Measurements from ENCODE around the gene IGSF11.

The IGSF11 gene

DNA sequence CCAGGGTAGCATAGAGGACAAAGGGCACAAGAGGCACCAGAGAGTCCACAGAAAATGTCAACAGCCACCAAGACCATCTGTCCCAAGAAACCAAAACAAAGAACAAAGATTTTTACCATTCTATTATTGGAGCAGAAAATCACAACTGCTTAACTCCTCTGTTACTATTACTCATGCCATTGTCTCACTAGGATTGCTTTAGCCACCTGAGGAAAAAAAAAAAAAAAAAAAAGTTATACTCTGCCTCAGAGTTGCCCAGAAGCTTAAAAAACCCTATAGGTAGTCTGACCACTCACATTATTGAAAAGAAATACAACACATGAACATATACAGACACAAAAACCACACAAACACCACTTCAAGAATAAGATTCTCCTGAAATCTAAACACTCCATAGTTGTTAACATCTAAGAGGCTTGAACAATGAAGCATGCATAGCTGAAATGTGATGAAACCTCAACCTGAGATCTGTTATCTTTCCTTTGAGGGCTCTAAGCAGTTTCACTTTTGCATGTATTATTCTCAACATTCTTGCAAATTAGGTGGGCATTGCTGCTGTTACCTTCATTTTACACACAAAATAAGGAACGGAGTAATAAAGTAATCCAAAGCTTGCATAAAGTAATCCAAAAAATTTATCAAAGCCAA lies 85.4 kb downstream of the IGSF11 start:
- H3K4me1 ChIP-seq (ENCODE audit: control insufficient read depth, insufficient read depth, low read length), result no peaks in the 10 kb centered on the region
- no peaks in the 10 kb centered on the region for H3K9me3 ChIP-seq (ENCODE audit: control insufficient read depth in 2 of 2, low read length in 2 of 2)
- no peak overlapping the region for H3K27ac ChIP-seq (ENCODE audit: low read length)
- no peak overlapping the region for H3K4me3 ChIP-seq (ENCODE audit: low read length in 2 of 2)
- no peak overlapping the region for H3K9ac ChIP-seq (ENCODE audit: low read length in 2 of 2)
- H3K27me3 ChIP-seq (ENCODE audit: control insufficient read depth in 1 of 2, insufficient read depth in 2 of 2, low read length in 2 of 2), result no peaks in the 10 kb centered on the region
- no peaks in the 10 kb centered on the region for H3K36me3 ChIP-seq (ENCODE audit: control insufficient read depth in 2 of 2, insufficient read depth in 2 of 2, low read length in 2 of 2)

DNA sequence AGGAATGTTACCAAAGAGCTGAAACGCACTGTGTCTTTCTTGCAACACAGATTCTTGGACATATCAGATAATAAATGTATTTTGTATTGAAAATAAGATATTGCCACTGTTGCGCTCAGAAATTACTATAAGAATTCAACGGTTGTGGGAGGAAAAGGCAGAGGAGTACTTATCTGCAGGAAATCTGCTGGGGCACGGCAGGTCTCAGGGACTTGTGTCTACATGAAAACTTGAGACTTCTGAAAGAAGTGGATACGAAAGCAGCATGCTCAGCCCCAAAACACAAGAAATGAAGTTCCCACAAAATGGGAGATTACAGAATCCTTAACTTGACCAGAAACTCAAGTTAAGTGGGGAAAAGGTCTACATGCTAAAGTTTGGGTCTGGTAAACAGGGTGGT lies 86.5 kb downstream of the IGSF11 start:
- no peaks in the 10 kb centered on the region for H3K36me3 ChIP-seq (ENCODE audit: control insufficient read depth in 2 of 2, insufficient read depth in 2 of 2, low read length in 2 of 2)
- H3K27ac ChIP-seq (ENCODE audit: low read length), result no peak overlapping the region
- no peak overlapping the region for H3K4me3 ChIP-seq (ENCODE audit: low read length in 2 of 2)
- H3K27me3 ChIP-seq (ENCODE audit: control insufficient read depth in 1 of 2, insufficient read depth in 2 of 2, low read length in 2 of 2), result no peaks in the 10 kb centered on the region
- no peaks in the 10 kb centered on the region for H3K9me3 ChIP-seq (ENCODE audit: control insufficient read depth in 2 of 2, low read length in 2 of 2)
- H3K9ac ChIP-seq (ENCODE audit: low read length in 2 of 2), result no peak overlapping the region
- H3K4me1 ChIP-seq (ENCODE audit: control insufficient read depth, insufficient read depth, low read length), result no peaks in the 10 kb centered on the region

DNA sequence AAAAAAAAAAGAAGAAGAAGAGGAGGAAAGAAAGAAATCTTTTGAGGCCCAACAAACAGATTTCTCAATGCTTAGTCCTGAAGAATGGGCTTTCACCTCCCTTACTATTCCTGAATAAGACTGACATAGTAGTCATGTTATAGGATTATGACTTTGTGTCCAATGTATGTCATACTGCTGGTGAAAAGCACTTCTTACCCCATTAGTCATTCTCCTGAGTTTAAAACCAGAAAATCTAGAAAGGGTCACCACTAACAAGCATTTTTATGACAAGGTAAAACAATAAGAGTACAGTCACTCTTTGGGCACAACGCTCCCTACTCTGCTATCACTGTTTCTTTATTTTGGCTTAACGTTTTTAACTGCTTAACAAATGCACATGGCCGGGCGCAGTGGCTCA lies 88.2 kb downstream of the IGSF11 start:
- H3K4me3 ChIP-seq (ENCODE audit: low read length in 2 of 2), result no peak overlapping the region
- no peaks in the 10 kb centered on the region for H3K4me1 ChIP-seq (ENCODE audit: control insufficient read depth, insufficient read depth, low read length)
- no peaks in the 10 kb centered on the region for H3K27me3 ChIP-seq (ENCODE audit: control insufficient read depth in 1 of 2, insufficient read depth in 2 of 2, low read length in 2 of 2)
- no peaks in the 10 kb centered on the region for H3K36me3 ChIP-seq (ENCODE audit: control insufficient read depth in 2 of 2, insufficient read depth in 2 of 2, low read length in 2 of 2)
- no peak overlapping the region for H3K27ac ChIP-seq (ENCODE audit: low read length)
- no peak overlapping the region for H3K9ac ChIP-seq (ENCODE audit: low read length in 2 of 2)
- H3K9me3 ChIP-seq (ENCODE audit: control insufficient read depth in 2 of 2, low read length in 2 of 2), result no peaks in the 10 kb centered on the region

DNA sequence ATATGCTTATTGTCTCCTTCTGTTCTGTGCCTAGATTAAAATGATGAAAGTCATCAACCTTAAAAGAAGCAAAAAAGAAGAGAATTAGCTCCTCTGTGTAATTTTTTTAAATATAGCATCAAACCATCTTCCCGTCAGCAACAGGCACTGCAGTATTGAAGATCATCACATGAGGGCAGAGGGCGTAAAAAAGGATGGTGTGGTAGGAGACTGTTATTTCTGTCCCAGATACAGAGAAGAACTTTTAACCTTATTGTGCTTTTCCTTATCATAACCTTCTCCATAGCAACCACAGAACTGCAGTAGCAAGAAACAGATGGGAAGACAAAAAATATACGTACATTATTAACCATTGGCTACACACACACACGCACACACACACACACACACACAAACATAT lies 88.8 kb downstream of the IGSF11 start:
- no peak overlapping the region for H3K9ac ChIP-seq (ENCODE audit: low read length in 2 of 2)
- no peaks in the 10 kb centered on the region for H3K9me3 ChIP-seq (ENCODE audit: control insufficient read depth in 2 of 2, low read length in 2 of 2)
- no peak overlapping the region for H3K27ac ChIP-seq (ENCODE audit: low read length)
- H3K4me3 ChIP-seq (ENCODE audit: low read length in 2 of 2), result no peak overlapping the region
- no peaks in the 10 kb centered on the region for H3K4me1 ChIP-seq (ENCODE audit: control insufficient read depth, insufficient read depth, low read length)
- H3K36me3 ChIP-seq (ENCODE audit: control insufficient read depth in 2 of 2, insufficient read depth in 2 of 2, low read length in 2 of 2), result no peaks in the 10 kb centered on the region
- no peaks in the 10 kb centered on the region for H3K27me3 ChIP-seq (ENCODE audit: control insufficient read depth in 1 of 2, insufficient read depth in 2 of 2, low read length in 2 of 2)

DNA sequence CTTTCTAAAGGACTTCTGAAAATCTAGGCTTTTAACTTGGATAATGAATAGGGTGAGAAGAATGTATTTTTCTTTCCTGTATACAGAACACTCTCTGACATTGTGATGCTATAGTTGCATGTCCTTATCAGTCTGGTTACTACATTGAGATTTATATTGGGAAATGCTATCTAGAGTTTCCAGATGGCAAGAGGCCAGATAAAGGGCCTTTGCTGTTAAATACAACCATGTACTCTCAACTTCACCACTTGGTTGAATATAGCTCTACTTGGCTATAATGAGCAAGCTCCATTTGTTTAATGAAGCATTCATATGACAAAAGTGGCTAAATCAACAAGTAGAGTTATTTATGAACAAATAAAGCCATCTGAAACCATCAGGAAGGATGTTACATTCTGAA lies 91.0 kb downstream of the IGSF11 start:
- Histone ChIP-seq H3K9me3 (ENCODE audit: control insufficient read depth in 2 of 2, low read length in 2 of 2) (no peaks in the 10 kb centered on the region), H3K4me3 (ENCODE audit: low read length in 2 of 2) (no peak overlapping the region), H3K36me3 (ENCODE audit: control insufficient read depth in 2 of 2, insufficient read depth in 2 of 2, low read length in 2 of 2) (no peaks in the 10 kb centered on the region), H3K9ac (ENCODE audit: low read length in 2 of 2) (no peak overlapping the region), H3K27me3 (ENCODE audit: control insufficient read depth in 1 of 2, insufficient read depth in 2 of 2, low read length in 2 of 2) (no peaks in the 10 kb centered on the region), H3K4me1 (ENCODE audit: control insufficient read depth, insufficient read depth, low read length) (no peaks in the 10 kb centered on the region), H3K27ac (ENCODE audit: low read length) (no peak overlapping the region)

DNA sequence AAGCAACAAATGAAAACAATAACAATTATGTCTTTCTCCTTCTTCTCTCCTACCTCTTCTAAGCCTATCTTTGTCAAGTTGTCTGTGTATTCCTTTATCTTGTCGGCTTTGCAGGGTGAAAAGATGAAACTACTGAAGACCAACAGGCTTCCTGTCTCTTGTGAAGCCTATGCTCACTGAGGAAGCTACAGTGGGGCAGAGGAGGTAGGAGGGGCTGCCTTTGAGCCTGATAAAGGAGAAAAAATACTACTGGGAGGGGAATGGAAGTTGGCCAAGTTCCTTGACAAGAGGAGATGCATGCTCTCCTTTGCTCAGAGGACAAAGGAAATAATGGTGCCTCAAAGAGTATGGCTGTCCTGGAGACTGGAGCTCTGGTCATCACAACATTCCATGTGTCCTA lies 92.0 kb downstream of the IGSF11 start:
- Histone ChIP-seq H3K27me3 (ENCODE audit: control insufficient read depth in 1 of 2, insufficient read depth in 2 of 2, low read length in 2 of 2) (no peaks in the 10 kb centered on the region), H3K36me3 (ENCODE audit: control insufficient read depth in 2 of 2, insufficient read depth in 2 of 2, low read length in 2 of 2) (no peaks in the 10 kb centered on the region), H3K4me1 (ENCODE audit: control insufficient read depth, insufficient read depth, low read length) (no peaks in the 10 kb centered on the region), H3K9me3 (ENCODE audit: control insufficient read depth in 2 of 2, low read length in 2 of 2) (no peaks in the 10 kb centered on the region), H3K4me3 (ENCODE audit: low read length in 2 of 2) (no peak overlapping the region), H3K27ac (ENCODE audit: low read length) (no peak overlapping the region), H3K9ac (ENCODE audit: low read length in 2 of 2) (no peak overlapping the region)

DNA sequence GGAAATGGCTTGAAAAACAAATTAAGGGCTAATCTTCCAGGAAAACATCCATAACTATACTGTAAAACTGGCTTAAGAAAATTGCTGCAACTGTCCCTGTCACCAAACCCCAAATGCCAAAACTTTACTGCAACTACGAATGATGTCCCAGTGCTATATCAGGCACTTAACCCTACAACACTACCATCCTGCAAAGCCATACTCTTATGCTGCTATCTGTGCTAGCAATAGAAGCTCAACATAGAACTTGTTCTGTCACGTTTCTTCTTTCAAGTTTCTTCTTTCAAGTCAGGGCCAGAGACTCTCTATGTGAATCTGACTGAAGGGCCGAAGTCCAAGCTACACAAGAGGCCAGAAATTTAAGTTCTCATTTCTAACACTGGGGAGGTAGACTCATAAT lies 92.5 kb downstream of the IGSF11 start:
- Histone ChIP-seq H3K27ac (ENCODE audit: low read length) (no peak overlapping the region), H3K9ac (ENCODE audit: low read length in 2 of 2) (no peak overlapping the region), H3K4me1 (ENCODE audit: control insufficient read depth, insufficient read depth, low read length) (no peaks in the 10 kb centered on the region), H3K4me3 (ENCODE audit: low read length in 2 of 2) (no peak overlapping the region), H3K36me3 (ENCODE audit: control insufficient read depth in 2 of 2, insufficient read depth in 2 of 2, low read length in 2 of 2) (no peaks in the 10 kb centered on the region), H3K27me3 (ENCODE audit: control insufficient read depth in 1 of 2, insufficient read depth in 2 of 2, low read length in 2 of 2) (no peaks in the 10 kb centered on the region), H3K9me3 (ENCODE audit: control insufficient read depth in 2 of 2, low read length in 2 of 2) (no peaks in the 10 kb centered on the region)

DNA sequence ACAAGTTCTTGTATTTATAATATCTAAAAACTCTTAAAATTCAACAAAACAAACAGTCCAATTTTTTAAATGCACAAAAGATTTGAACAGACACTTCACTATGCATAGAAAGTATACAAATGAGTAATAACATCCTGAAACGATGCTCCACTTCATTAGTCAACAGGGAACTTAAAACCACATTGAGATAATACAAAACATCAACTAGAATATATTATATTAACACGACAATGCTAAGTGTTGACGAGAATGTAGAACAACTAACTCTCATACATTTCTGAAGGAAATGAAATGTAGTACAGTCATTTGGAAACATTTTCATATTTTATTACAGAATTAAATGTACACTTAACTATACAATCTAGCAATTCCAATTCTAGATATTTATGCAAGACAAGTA lies 93.4 kb downstream of the IGSF11 start:
- no peaks in the 10 kb centered on the region for H3K27me3 ChIP-seq (ENCODE audit: control insufficient read depth in 1 of 2, insufficient read depth in 2 of 2, low read length in 2 of 2)
- H3K4me1 ChIP-seq (ENCODE audit: control insufficient read depth, insufficient read depth, low read length), result no peaks in the 10 kb centered on the region
- H3K36me3 ChIP-seq (ENCODE audit: control insufficient read depth in 2 of 2, insufficient read depth in 2 of 2, low read length in 2 of 2), result no peaks in the 10 kb centered on the region
- H3K9ac ChIP-seq (ENCODE audit: low read length in 2 of 2), result no peak overlapping the region
- H3K27ac ChIP-seq (ENCODE audit: low read length), result no peak overlapping the region
- no peaks in the 10 kb centered on the region for H3K9me3 ChIP-seq (ENCODE audit: control insufficient read depth in 2 of 2, low read length in 2 of 2)
- H3K4me3 ChIP-seq (ENCODE audit: low read length in 2 of 2), result no peak overlapping the region

DNA sequence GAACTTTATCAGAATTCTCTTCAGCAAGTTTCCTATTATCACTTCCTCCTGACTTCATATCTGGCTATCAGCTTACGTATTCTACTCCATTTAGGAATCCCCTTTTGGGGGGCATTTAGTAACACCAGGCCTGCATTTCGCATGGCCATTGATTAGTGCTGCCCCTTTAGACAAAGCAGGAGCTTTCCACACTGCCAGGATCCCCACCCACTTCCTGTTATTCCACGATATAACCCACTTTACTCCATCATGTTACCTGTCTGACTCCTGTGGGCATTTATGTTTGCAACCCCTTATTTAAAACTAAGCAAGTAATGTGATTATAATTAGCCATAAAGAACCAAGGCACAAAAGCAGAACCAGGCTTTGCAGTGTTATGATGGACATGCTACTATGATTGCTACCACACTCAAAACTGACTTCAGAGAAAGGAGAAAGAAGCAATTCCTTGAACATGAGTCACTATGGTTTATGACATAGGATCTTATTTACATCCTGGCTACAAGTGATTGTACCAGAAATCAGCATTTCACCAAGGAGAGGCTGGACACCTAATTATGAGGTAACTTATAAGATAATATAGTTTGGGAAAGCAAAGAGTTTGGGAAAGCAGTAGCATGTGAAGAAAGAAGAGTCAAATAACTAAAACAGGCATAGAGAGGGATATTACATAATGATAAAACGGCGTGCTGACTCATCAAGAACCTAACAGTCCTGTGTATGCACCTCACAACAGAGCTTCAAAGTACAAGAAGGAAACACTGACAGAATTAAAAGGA lies 96.3 kb downstream of the IGSF11 start:
- no peaks in the 10 kb centered on the region for H3K27me3 ChIP-seq (ENCODE audit: control insufficient read depth in 1 of 2, insufficient read depth in 2 of 2, low read length in 2 of 2)
- H3K4me1 ChIP-seq (ENCODE audit: control insufficient read depth, insufficient read depth, low read length), result no peaks in the 10 kb centered on the region
- H3K4me3 ChIP-seq (ENCODE audit: low read length in 2 of 2), result no peak overlapping the region
- no peak overlapping the region for H3K9ac ChIP-seq (ENCODE audit: low read length in 2 of 2)
- no peaks in the 10 kb centered on the region for H3K36me3 ChIP-seq (ENCODE audit: control insufficient read depth in 2 of 2, insufficient read depth in 2 of 2, low read length in 2 of 2)
- no peaks in the 10 kb centered on the region for H3K9me3 ChIP-seq (ENCODE audit: control insufficient read depth in 2 of 2, low read length in 2 of 2)
- H3K27ac ChIP-seq (ENCODE audit: low read length), result no peak overlapping the region

DNA sequence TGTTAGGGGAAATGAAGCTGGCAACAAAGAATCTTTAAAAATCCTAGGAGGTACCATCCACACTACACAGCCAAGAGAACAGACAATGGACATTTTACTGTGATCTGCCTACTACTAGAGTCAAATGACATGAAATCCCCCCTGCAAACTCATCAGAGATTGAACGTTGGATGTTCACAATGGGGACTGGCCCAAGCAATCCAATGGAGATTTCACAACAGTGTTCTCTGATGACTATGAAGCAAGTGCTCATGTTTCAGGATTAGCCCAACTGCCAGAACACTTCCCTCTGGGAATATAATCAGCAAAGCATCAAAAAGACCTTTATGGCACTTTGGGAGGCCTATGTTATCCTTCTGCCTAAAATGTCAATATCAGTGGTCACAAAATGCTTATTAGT lies 97.8 kb downstream of the IGSF11 start:
- H3K4me1 ChIP-seq (ENCODE audit: control insufficient read depth, insufficient read depth, low read length), result no peaks in the 10 kb centered on the region
- no peaks in the 10 kb centered on the region for H3K9me3 ChIP-seq (ENCODE audit: control insufficient read depth in 2 of 2, low read length in 2 of 2)
- no peak overlapping the region for H3K9ac ChIP-seq (ENCODE audit: low read length in 2 of 2)
- H3K27me3 ChIP-seq (ENCODE audit: control insufficient read depth in 1 of 2, insufficient read depth in 2 of 2, low read length in 2 of 2), result no peaks in the 10 kb centered on the region
- no peaks in the 10 kb centered on the region for H3K36me3 ChIP-seq (ENCODE audit: control insufficient read depth in 2 of 2, insufficient read depth in 2 of 2, low read length in 2 of 2)
- no peak overlapping the region for H3K27ac ChIP-seq (ENCODE audit: low read length)
- H3K4me3 ChIP-seq (ENCODE audit: low read length in 2 of 2), result no peak overlapping the region

DNA sequence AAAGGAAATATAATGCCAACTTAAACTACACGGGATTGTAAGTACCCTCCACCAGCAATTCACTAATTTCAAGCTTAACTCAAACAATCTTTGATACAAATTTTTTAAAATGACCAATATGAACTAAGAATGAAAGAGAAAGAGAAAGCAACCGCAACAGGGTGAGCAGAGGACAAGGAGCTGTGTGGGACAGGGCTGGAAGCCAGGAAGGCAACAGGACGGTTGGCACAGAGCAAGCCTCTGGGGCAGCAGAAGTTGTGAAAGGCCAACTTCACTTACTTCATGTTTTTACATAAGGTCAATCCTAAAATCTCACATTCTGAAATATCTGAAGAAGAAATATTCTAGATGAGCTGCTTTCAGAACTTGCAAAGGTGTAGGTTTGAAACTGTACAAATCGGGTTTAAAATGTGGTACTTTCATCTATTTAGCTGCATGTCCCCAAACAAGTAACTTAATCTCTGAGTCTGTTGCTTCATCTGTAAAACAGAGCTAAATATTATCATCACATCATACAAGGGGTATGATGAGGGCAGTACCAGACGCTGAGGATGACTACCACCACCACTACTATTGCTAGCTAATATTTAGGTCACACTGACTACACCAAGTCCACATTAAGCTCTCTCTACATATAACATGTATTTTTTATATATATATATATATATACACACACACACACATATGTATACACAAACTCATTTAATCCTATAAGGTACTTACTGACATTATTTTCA lies 101.7 kb downstream of the IGSF11 start:
- H3K27me3 ChIP-seq (ENCODE audit: control insufficient read depth in 1 of 2, insufficient read depth in 2 of 2, low read length in 2 of 2), result no peaks in the 10 kb centered on the region
- no peaks in the 10 kb centered on the region for H3K36me3 ChIP-seq (ENCODE audit: control insufficient read depth in 2 of 2, insufficient read depth in 2 of 2, low read length in 2 of 2)
- no peak overlapping the region for H3K9ac ChIP-seq (ENCODE audit: low read length in 2 of 2)
- H3K4me3 ChIP-seq (ENCODE audit: low read length in 2 of 2), result peak overlapping the region in 1 of 2 donors; percentile 23
- no peaks in the 10 kb centered on the region for H3K4me1 ChIP-seq (ENCODE audit: control insufficient read depth, insufficient read depth, low read length)
- no peak overlapping the region for H3K27ac ChIP-seq (ENCODE audit: low read length)
- no peaks in the 10 kb centered on the region for H3K9me3 ChIP-seq (ENCODE audit: control insufficient read depth in 2 of 2, low read length in 2 of 2)

Measured in stomach smooth muscle (tissue), 2 donors.